Neural crest cell (in vitro differentiated cells): ENCODE data around the gene SUFU. TPM values are rescaled to one million over a fixed set of nuclear protein-coding genes. Genes with fewer than 3 reads are reported as not detected.

Experiments
- DNase-seq: peaks from one replicate; pipeline ENCODE4 v3.0.0; 2021; ENCODE audit warnings: low read depth, mixed read lengths, low spot score
- H3K27ac Mint-ChIP-seq: one replicate; pipeline ENCODE4 v1.8.0; 2021; ENCODE audit warnings: mild to moderate bottlenecking, mixed read lengths; ENCODE audit not compliant: unreplicated experiment
- H3K27me3 Mint-ChIP-seq: 2 replicates; pipeline ENCODE4 v1.8.0; 2021; ENCODE audit warnings: low read depth, mild to moderate bottlenecking, mixed read lengths
- H3K36me3 Mint-ChIP-seq: 2 replicates; pipeline ENCODE4 v1.8.0; 2021; ENCODE audit warnings: low read depth, mild to moderate bottlenecking, mixed read lengths
- H3K4me1 Mint-ChIP-seq: 2 replicates; pipeline ENCODE4 v1.8.0; 2021; ENCODE audit warnings: mixed read lengths
- H3K4me3 Mint-ChIP-seq: one replicate; pipeline ENCODE4 v1.8.0; 2021; ENCODE audit warnings: mild to moderate bottlenecking, mixed read lengths
- H3K9me3 Mint-ChIP-seq: 2 replicates; pipeline ENCODE4 v1.8.0; 2021; ENCODE audit warnings: mixed read lengths
- CTCF ChIP-seq: fragments of 200-600 bp; sonication (generic); conservative IDR thresholded peaks from 2 replicates; pipeline ENCODE4 v1.5.0; 2021; ENCODE audit warnings: antibody characterized with exemption, mild to moderate bottlenecking
- total RNA-seq: library from RNA; stranded (reverse); gene quantifications from 2 replicates; pipeline ENCODE4 v1.2.1, GENCODE V29; 2021

SUFU gene
- total RNA-seq, 1 donor from 2014 or later: 27.1 TPM

GRCh38 chr10:102648889-102649796 is 145.4 kb downstream of the SUFU start:
- H3K27me3 Mint-ChIP-seq: peaks cover 3% of the 10 kb centered on the region
- no peak for TF ChIP-seq CTCF
- H3K27ac Mint-ChIP-seq: peak overlapping the region; percentile 96
- peak overlapping the region; percentile 98 for H3K4me3 Mint-ChIP-seq
- peaks cover 3% of the 10 kb centered on the region for H3K36me3 Mint-ChIP-seq
- DNase-seq: peak; percentile 62
- peaks cover 77% of the 10 kb centered on the region for H3K4me1 Mint-ChIP-seq
- no peaks in the 10 kb centered on the region for H3K9me3 Mint-ChIP-seq

- Mint-ChIP-seq H3K9me3 (no peaks in the 10 kb centered on the region), H3K27ac (peak overlapping the region; percentile 95), H3K4me1 (peaks cover 75% of the 10 kb centered on the region), H3K4me3 (peak overlapping the region; percentile 98), H3K36me3 (peaks cover 3% of the 10 kb centered on the region), H3K27me3 (peaks cover 3% of the 10 kb centered on the region)
- DNase-seq: no peak
- TF ChIP-seq CTCF: no peak
These were observed 146.3 kb downstream of the SUFU start for GRCh38 chr10:102649797-102650654.

GRCh38 chr10:102650655-102651454 is 147.1 kb downstream of the SUFU start:
- peaks cover 72% of the 10 kb centered on the region for H3K4me1 Mint-ChIP-seq
- H3K4me3 Mint-ChIP-seq: peak overlapping the region; percentile 98
- H3K27me3 Mint-ChIP-seq: no peaks in the 10 kb centered on the region
- peaks cover 7% of the 10 kb centered on the region for H3K36me3 Mint-ChIP-seq
- peak overlapping the region; percentile 50 for H3K27ac Mint-ChIP-seq
- no peak for DNase-seq
- no peak for TF ChIP-seq CTCF
- H3K9me3 Mint-ChIP-seq: no peaks in the 10 kb centered on the region

GRCh38 chr10:102651455-102652169 is 147.8 kb downstream of the SUFU start:
- Mint-ChIP-seq H3K4me3 (peak overlapping the region; percentile 64), H3K4me1 (peaks cover 64% of the 10 kb centered on the region), H3K27ac (peak overlapping the region; percentile 50), H3K27me3 (no peaks in the 10 kb centered on the region), H3K9me3 (no peaks in the 10 kb centered on the region), H3K36me3 (peaks cover 7% of the 10 kb centered on the region)
- no peak for DNase-seq
- no peak for TF ChIP-seq CTCF
